Panc1 (cell line): Measurements from ENCODE around the gene LRRC56. TPM values are rescaled to one million over a fixed set of nuclear protein-coding genes. Genes with fewer than 3 reads are reported as not detected.
A peak's percentile ranks its signal among the peaks of the same experiment; 100 is the strongest.

Experiments used
- ATAC-seq: fragments of 200-7000 bp; cut with Tn5 transposase; 2 replicates; pipeline ENCODE4 v1.9.1; 2020; ENCODE audit warnings: mild to moderate bottlenecking, moderate library complexity
- BruUV-seq: library from RNA; stranded (reverse); fragments of 400-500 nt; replicated peaks from 2 replicates; lab custom pipeline; 2021; lab: Mats Ljungman, UMichigan
- CTCF ChIA-PET: fragments of 300-600 bp; sonication (Branson Sonifier 250); formaldehyde crosslinking; loops from one replicate; lab custom pipeline; 2022; ENCODE audit warnings: antibody characterized with exemption; lab: Charles Lee
- POLR2A ChIA-PET: fragments of 300-600 bp; sonication (Branson Sonifier 250); formaldehyde crosslinking; loops from one replicate; lab custom pipeline; 2022; ENCODE audit warnings: antibody characterized with exemption; lab: Charles Lee
- DNase-seq: peaks from one replicate; pipeline ENCODE4 v3.0.0-alpha.2; 2010; ENCODE audit warnings: low read depth, low spot score
- H3K27ac ChIP-seq: 2 replicates; pipeline ENCODE4 v1.5.1; 2011; ENCODE audit warnings: mild to moderate bottlenecking, low read length, inconsistent platforms
- H3K27me3 ChIP-seq: fragments of 200-500 bp; sonication (Bioruptor generic); 2 replicates; pipeline ENCODE4 v1.6.0; 2014; ENCODE audit warnings: low read length, inconsistent platforms; ENCODE audit not compliant: control insufficient read depth, insufficient read depth
- H3K36me3 ChIP-seq: fragments of 200-500 bp; sonication (Bioruptor generic); 2 replicates; pipeline ENCODE4 v1.5.1; 2014; ENCODE audit warnings: inconsistent platforms, mild to moderate bottlenecking, low read length, moderate library complexity; ENCODE audit not compliant: control insufficient read depth, insufficient read depth
- H3K4me1 ChIP-seq: 2 replicates; pipeline ENCODE4 v1.5.1; 2011; ENCODE audit warnings: inconsistent platforms, mild to moderate bottlenecking, low read length, moderate library complexity; ENCODE audit not compliant: control insufficient read depth, insufficient read depth
- H3K4me3 ChIP-seq, 2 experiments: 2 replicates each; pipeline ENCODE4 v1.5.1; 2011 to 2012; ENCODE audit warnings: low read depth in 2 of 2, low read length in 2 of 2, mild to moderate bottlenecking in 2 of 2, inconsistent platforms in 1 of 2, moderate library complexity in 1 of 2
- H3K9me3 ChIP-seq: fragments of 200-500 bp; sonication (Bioruptor generic); 2 replicates; pipeline ENCODE4 v1.5.1; 2014; ENCODE audit warnings: low read depth, mild to moderate bottlenecking, inconsistent platforms, low read length, moderate library complexity; ENCODE audit not compliant: control insufficient read depth, insufficient read depth
- POLR2AphosphoS5 ChIP-seq: IDR thresholded peaks from 2 replicates; pipeline ENCODE4 v1.6.1; 2012; ENCODE audit warnings: mild to moderate bottlenecking, low read depth, low read length, moderate library complexity
- SIN3A ChIP-seq: IDR thresholded peaks from 2 replicates; pipeline ENCODE4 v1.6.1; 2012; ENCODE audit warnings: low read depth, mild to moderate bottlenecking, low read length, moderate library complexity, borderline replicate concordance; ENCODE audit not compliant: insufficient read depth
- TCF7L2 ChIP-seq: IDR thresholded peaks from 2 replicates; pipeline ENCODE4 v1.6.1; 2011; ENCODE audit warnings: mild to moderate bottlenecking, low read depth, low read length, inconsistent platforms
- in situ Hi-C: cut with HindIII; loops from 2 replicates; pipeline ENCODE4 v1.10.0; 2016; ENCODE audit warnings: low sequenced_read_pairs, low pct_unique_long_range_greater_than_20kb
- intact Hi-C: fragments of 100-400 bp; cut with micrococcal nuclease; formaldehyde crosslinking; loops from one replicate; pipeline ENCODE4 v1.10.0; 2022; ENCODE audit not compliant: unreplicated experiment
- total RNA-seq: library from RNA; stranded (reverse); gene quantifications from one replicate; pipeline ENCODE4 v1.2.1, GENCODE V29; 2021; ENCODE audit not compliant: unreplicated experiment
- TF ChIP-seq, protein P1 (sequence below), 2 experiments: IDR thresholded peaks; 2 replicates each; pipeline ENCODE4 v1.6.1; 2011 to 2012; ENCODE audit warnings: low read depth in 2 of 2, control low read depth in 1 of 2, low read length in 1 of 2, mild to moderate bottlenecking in 1 of 2, moderate library complexity in 1 of 2; ENCODE audit not compliant: insufficient read depth in 1 of 2
- TF ChIP-seq, protein P2 (sequence below): fragments of 450-650 bp; IDR thresholded peaks from 2 replicates; pipeline ENCODE4 v1.5.1; 2017; ENCODE audit warnings: mild to moderate bottlenecking

Gene LRRC56
- total RNA-seq, 1 experiment from 2014 or later = 9.8 TPM

DNA sequence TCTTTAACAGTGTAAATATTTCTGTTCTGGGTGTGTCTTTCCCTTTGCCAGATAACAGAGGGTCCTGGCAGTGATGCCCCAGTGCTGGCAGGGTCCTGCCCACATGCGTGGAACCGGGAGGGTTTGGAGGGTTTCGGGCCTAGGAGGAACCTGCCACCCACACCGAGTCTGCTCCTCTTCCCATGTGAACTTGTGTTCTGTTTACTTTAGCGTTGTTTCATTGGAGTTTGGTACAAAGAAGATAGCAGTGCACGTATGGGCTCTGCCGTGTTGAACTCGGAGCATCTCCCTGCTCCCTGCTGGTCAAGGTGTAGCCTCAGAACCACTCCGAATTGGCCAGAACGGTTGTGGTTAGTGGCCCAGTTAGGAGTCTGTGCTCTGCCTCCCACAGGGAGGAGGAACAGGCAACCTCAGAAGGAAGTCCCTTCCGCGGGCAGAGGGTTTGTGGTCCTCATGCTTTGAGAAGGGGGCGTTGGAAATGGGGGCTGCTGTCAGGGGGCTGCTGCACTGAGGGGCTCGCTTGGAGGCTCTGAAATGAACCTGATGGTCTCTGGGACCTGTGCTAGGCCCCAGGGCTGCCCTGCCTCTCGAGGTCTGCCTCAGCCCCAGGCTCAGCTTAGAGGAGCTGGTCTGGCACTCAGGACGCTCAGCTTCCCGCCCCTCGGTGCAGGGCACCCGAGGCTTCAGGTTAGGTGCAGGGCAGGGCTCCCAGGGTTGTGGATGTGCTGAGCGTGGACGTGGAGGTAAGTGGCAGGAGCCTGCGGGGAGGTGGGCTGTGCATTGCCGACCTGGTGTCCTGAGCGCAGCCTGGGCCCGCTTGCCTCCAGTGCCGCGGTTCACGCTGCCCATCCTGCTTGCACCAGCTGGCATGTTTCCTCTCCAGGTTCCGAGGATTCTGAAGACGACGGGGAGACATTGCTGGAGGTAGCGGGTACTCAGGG lies 49.3 kb downstream of the LRRC56 start:
- DNase-seq (no peak), ATAC-seq (0 out of 2 replicates have a peak, but pooled peaks have one; percentile 25)
- no peak overlapping the region for H3K4me3 ChIP-seq
- TF ChIP-seq, protein P1, sequence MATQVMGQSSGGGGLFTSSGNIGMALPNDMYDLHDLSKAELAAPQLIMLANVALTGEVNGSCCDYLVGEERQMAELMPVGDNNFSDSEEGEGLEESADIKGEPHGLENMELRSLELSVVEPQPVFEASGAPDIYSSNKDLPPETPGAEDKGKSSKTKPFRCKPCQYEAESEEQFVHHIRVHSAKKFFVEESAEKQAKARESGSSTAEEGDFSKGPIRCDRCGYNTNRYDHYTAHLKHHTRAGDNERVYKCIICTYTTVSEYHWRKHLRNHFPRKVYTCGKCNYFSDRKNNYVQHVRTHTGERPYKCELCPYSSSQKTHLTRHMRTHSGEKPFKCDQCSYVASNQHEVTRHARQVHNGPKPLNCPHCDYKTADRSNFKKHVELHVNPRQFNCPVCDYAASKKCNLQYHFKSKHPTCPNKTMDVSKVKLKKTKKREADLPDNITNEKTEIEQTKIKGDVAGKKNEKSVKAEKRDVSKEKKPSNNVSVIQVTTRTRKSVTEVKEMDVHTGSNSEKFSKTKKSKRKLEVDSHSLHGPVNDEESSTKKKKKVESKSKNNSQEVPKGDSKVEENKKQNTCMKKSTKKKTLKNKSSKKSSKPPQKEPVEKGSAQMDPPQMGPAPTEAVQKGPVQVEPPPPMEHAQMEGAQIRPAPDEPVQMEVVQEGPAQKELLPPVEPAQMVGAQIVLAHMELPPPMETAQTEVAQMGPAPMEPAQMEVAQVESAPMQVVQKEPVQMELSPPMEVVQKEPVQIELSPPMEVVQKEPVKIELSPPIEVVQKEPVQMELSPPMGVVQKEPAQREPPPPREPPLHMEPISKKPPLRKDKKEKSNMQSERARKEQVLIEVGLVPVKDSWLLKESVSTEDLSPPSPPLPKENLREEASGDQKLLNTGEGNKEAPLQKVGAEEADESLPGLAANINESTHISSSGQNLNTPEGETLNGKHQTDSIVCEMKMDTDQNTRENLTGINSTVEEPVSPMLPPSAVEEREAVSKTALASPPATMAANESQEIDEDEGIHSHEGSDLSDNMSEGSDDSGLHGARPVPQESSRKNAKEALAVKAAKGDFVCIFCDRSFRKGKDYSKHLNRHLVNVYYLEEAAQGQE (IDR thresholded peaks at IDR 0.05; ENCODE audit: insufficient read depth in 1 of 2, low read depth in 2 of 2, low read length in 1 of 2) = no peak
- TF ChIP-seq, protein P2, sequence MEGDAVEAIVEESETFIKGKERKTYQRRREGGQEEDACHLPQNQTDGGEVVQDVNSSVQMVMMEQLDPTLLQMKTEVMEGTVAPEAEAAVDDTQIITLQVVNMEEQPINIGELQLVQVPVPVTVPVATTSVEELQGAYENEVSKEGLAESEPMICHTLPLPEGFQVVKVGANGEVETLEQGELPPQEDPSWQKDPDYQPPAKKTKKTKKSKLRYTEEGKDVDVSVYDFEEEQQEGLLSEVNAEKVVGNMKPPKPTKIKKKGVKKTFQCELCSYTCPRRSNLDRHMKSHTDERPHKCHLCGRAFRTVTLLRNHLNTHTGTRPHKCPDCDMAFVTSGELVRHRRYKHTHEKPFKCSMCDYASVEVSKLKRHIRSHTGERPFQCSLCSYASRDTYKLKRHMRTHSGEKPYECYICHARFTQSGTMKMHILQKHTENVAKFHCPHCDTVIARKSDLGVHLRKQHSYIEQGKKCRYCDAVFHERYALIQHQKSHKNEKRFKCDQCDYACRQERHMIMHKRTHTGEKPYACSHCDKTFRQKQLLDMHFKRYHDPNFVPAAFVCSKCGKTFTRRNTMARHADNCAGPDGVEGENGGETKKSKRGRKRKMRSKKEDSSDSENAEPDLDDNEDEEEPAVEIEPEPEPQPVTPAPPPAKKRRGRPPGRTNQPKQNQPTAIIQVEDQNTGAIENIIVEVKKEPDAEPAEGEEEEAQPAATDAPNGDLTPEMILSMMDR = no peak
- TF ChIP-seq TCF7L2 (no peak), SIN3A (no peak), POLR2AphosphoS5 (no peak; the same call in 1 of the 2 replicates)
- no peaks in the 10 kb centered on the region for H3K27me3 ChIP-seq
- BruUV-seq = no TSS peak
- H3K27ac ChIP-seq = no peak overlapping the region
- H3K9me3 ChIP-seq = no peaks in the 10 kb centered on the region
- intact Hi-C loops = no loop called here
- H3K36me3 ChIP-seq = peaks cover 12% of the 10 kb centered on the region; the same call in 1 of the 2 replicates
- CTCF ChIA-PET = no interaction called here
- POLR2A ChIA-PET = no interaction called here
- in situ Hi-C loops = no loop called here
- no peaks in the 10 kb centered on the region for H3K4me1 ChIP-seq

DNA sequence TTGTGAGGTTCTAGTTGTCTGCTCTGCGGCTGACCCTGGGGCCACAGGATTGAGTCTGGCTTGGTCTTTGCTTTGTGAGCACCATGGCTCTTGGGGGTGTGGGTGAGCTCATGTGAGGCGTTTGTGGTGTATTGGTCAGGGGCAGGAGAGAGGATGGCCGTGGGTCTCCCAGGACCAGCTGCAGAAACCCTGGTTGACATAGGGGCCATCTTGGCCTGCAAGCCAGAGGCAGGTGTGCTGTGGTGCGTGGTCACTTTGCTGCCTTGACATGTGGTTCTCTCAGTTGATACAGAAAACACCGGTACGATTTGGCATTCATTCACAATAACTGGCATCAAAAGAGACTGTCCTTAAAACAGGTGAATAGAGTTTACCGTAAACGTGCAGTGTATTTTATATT lies 50.2 kb downstream of the LRRC56 start:
- peaks cover 12% of the 10 kb centered on the region; the same call in 1 of the 2 replicates for H3K36me3 ChIP-seq
- H3K27ac ChIP-seq = no peak overlapping the region
- ATAC-seq (no peak), DNase-seq (no peak)
- H3K4me1 ChIP-seq = no peaks in the 10 kb centered on the region
- no peaks in the 10 kb centered on the region for H3K27me3 ChIP-seq
- POLR2A ChIA-PET = no interaction called here
- no peaks in the 10 kb centered on the region for H3K9me3 ChIP-seq
- BruUV-seq = no TSS peak
- intact Hi-C loops (no loop called here), in situ Hi-C loops (no loop called here)
- H3K4me3 ChIP-seq = no peak overlapping the region
- CTCF ChIA-PET = no interaction called here
- TF ChIP-seq, protein P1 (IDR thresholded peaks at IDR 0.05; ENCODE audit: insufficient read depth in 1 of 2, low read depth in 2 of 2, low read length in 1 of 2) = no peak
- TF ChIP-seq TCF7L2 (no peak), POLR2AphosphoS5 (no peak), SIN3A (no peak)
- TF ChIP-seq, protein P2 = no peak
